ENCODE results near the gene KCNQ1.

- TF ChIP-seq CTCF (IDR thresholded peaks at IDR 0.05) (no peak), POLR2A (IDR thresholded peaks at IDR 0.05) (no peak), POLR2AphosphoS5 (IDR thresholded peaks at IDR 0.05) (no peak), EP300 (IDR thresholded peaks at IDR 0.05) (no peak)
Measured at GRCh38 chr11:2832533-2833020, 387.8 kb downstream of the KCNQ1 start.

Data from upper lobe of left lung (tissue), 4 donors.